NCI-H2107 (cell line): ENCODE measurements around the gene ANK3.

Experiments
- DNase-seq: peaks from one replicate; lab custom pipeline; 2025; lab: John Stamatoyannopoulos, UW

Gene ANK3

DNA sequence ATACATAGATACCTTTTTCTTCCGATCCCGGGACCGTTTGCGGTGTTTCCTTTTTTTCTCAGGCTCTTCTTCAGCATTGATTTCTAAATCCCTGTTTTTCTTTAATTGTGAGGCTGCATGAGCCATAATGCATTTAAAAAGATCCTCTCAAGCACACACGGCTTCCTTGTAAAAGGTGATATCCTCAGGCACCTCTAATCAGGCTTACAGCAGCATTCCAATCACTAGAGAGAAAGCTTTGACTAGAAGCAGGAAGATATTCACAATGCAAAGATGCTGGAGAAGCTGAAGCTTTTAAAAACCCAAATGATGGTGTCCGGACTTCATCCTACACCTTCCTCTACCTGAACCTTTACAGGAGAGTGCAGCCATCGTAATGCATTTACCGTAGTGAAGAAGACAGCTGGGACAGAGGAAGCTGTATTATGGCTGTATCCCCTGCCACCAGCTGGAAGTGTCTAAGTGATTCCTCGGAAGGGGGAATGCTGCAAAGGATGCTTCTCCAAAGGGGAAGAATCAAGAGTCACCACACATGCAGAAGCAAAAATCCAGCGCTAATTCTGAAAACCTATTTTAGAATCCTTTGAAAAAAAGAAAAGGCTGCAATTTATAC lies at the start of gene ANK3:
Gene ANK3, minus strand, starts transcription at position 463 of the 613 bp plus-strand sequence. Its CDS starts 337 bp downstream, at position 126.
- DNase-seq: no peak

DNA sequence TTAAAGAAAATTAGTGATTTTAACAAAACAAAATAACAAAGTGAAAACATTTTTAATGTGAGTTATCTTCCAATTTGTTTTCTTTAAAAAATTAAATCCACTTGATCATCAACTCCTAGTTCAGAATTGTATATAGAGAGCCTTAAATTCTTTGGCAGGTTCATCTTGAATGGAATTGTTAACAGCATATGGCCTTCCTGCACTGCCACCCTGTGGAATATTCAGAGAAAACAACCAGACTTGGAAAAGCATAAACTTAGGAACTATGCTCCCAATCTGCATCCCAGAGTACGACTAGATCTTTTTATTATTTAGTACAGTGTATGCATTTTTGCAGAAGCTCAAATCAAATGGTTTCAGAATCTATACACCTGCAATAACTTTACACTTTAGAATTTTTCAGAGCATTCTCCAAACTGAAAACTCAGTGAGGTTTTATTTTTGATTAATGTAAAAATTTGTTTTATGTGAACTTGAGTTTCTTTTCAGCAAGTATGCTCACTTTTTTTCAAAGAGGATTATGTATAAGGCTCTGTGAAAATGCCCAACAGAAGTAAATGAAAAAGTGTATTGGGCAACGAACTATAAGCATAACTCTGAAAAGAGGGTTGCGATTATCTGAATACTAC lies 44.9 kb upstream of the ANK3 start:
- DNase-seq: no peak

DNA sequence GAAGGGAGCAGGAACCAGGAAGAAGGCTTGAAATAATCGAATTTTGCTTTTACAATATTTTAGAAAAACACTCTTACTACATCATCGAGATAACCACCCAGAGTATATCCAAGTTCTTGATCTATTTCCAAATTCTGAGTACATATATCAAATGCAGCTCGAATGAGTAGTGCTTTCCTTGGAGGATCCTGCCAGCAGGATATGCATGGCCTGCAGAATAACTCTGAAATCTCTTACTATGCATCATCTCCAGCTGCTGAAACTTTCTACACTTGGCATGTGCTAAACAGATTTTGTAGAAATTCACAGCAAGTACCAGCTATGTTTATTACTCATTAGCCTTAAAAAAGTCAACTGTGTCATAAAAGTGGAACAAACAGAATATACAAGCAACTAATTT lies 44.0 kb upstream of the ANK3 start:
- no peak for DNase-seq

DNA sequence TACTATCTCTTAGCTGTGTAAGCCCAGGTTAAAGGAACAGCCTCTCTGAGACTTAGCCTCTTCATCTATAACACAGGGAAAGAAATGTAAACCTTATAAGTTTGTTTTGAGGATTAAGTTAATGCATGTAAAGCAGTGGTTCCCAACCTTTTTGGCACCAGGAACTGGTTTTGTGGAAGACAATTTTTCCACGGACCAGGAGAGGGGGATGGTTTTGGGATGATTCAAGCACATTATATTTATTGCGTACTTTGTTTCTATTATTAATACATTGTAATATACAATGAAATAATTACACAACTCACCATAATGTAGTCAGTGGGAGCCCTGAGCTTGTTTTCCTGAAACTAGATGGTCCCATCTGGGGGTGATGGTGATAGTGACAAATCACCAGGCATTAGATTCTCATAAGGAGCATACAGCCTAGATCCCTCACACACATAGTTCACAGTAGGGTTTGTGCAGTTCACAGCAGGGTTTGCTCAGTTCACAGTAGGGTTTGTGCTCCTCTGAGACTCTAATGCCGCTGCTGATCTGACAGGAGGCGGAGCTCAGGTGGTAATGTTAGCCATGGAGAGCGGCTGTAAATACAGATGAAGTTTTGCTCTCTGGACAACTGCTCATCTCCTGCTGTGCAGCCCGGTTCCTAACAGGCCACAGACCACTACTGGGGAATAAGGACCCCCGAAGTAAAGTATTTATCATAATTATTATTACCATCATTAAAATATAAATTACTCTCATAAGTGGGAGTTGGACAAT lies 41.3 kb upstream of the ANK3 start:
- no peak for DNase-seq

DNA sequence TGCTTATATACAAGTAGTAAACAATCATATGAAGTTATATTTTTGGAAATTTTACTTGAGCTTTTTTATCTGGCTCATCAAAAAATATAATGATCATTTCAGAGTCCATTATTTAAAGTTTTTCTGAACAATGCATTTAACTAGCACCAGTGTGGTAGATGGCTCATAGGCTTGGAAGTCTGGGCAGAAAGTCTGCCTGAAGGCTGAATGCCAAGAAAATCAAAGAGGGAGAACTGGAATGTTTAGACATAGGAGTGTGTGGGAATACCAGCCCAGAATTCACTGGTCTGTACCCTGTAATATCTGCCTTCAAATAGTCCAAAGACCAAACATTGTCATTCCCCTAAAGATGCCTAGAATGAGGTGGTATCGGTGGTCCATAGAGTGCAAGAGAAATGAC lies 40.3 kb upstream of the ANK3 start:
- no peak for DNase-seq

DNA sequence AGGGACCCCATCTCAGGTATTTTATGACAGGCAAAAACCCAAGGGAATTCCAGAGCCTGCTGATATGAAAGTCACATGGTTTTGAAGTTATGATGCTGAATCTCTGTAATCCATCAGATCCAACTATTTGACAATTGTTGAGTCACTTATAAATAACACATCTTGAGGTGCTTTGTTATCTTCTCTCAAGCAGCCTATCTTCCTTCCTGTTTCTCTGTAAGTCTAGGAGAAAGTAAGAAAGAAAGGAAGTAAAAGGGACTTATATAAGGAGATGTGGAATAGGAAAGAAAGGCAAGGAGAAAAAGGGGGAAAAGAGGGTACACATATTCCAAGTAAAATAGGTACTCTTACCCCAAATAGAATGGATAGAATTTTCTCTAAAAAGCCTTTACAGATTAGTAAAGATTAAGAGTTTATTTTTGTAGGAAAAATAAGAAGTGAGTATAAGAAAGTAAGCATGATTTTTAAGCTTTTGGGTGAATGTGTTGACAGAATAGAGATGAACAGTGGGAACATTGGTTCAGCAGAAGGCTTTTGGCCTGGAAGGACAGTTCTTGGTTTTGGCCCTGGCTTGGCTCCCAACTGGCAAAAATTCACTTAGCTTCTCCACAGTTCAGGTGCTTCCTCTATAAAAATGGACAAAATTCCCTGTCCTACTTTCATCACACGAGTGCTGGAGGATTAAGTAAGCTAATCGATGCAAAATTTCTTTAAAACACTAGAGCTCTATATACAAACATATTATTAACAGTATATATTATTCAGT lies 39.6 kb upstream of the ANK3 start:
- no peak for DNase-seq

DNA sequence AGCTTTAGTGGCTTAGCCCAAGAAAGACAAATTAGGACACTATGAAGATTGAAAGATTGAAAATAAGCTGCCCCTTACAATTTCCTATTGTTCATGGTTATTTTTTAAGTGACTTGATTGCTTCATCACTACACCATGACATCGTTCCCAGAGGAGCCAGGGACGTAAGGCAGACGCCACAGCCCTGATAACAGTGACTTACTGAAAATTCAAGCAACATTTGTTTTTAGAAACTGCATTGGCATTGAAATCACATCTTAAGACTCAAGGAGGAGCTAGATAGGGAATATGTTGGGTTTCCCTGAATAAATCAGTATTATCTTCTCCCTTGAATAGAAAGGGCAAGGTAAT lies 38.7 kb upstream of the ANK3 start:
- DNase-seq: no peak

DNA sequence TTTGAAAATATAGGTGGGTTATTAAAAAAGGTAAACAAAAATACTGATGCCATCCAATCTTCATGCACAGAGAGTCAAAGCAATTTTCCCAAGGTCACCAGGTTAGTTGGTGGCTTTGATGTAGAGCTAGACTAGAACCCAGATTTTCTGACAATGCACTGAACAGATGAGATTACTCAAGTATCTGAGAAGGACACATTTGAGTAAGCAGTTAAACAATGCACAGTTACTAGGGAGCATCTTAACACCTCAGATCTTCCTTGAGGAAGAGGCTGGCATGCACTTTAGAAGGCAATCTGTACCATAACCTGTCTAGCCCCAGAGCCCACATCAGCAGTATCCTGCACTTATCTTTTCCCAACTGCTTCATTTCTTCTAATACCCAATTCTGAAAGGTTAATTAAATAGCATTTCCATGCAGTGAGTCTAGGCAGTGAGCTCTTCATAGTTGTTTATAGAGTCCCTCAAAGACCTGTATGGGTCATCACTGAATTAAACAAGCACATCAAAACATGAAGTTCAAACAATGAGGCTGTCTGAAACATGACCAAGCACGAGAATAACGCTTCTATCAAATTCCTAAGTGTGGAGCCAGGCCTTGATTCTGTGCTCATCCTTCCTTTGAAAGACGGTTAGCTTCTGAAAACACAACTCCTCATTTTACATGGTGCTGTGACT lies 38.2 kb upstream of the ANK3 start:
- DNase-seq: no peak

DNA sequence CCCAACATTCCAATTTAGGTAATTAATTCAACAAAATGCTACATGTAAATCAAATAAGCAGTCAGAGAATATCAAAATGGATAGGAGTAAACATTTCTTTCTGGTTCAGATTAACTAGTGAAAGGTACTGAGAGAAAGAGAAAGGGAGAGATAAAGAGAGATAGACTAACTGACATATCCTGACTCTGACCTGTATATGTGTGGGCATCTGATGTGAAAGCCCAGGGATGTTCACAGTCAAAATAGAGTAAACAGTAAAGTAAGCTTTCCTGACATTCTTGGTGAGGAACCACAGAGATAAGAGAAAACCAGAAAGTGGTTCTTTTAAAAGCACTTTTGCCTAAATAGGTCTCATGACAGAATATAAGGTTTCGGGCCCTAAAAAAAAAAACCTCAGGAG lies 37.5 kb upstream of the ANK3 start:
- no peak for DNase-seq

DNA sequence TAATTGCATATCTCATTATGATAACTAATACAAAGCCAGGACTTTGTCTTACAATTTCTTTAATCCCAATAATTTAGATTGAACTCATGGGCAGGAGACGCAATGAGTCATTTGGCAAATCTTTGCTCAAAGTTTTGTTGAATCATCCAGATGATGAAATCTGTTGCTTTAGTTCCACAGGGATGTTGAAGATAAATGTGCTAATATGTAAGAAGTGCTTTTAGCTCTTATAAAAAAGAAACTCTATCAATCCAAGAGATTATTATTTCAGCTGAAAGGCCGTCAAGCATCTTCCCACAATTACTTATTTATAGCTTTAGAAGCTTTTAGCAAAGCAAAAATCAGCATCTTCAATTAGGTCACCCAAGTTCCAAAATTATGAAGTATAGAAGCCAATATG lies 36.8 kb upstream of the ANK3 start:
- no peak for DNase-seq

DNA sequence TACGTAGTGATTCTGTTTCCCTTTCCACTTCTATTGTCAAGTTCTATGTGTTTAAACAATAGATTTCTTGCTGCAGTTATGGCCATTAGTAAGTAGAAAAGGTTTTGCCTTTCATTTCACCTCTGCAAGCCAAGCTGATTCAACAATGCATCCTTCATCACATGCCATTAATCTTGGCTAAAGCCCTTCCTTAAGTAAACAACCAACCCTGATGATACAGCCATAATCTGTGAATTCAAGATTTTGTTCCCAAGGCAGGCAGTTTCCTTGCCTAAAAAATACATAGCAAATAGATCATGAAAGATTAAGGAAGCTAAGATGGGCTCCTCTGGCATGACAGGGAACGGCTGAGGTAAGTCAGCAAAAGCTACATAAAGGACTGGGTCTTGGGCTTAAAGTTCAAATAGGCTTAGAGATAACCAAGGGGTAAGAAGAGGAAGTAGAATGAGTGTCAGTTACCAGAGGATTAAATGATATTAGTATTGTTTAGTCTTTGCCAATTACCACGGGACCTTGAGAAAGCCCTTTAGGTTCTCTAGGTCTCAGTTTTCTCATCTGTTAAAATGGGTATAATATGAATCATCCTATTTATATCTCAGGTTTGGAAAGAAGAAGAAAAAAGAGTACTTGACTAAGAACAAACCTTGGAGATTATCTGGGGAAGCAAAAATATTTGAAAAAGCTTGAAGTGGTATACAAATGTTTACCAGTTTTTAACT lies 35.9 kb upstream of the ANK3 start:
- no peak for DNase-seq

DNA sequence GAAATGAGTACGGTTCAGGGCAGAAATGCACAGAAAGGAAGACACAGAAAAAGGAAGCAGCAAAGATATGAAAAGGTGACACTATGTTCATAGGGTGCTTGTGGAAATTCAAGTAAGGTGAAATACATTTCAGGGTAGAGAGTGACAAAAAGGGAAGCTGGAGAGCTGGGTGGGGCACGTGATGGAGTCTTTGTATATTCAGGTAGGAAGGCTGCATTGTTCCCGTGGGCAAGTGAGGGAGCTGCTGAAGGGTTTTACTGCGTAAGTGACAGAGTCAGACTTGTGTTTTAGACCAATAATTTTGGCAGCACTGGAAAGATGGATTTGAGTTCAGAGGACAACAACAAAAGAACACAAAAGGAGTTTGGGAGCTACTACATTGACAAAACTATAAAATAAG lies 35.3 kb upstream of the ANK3 start:
- DNase-seq: no peak

DNA sequence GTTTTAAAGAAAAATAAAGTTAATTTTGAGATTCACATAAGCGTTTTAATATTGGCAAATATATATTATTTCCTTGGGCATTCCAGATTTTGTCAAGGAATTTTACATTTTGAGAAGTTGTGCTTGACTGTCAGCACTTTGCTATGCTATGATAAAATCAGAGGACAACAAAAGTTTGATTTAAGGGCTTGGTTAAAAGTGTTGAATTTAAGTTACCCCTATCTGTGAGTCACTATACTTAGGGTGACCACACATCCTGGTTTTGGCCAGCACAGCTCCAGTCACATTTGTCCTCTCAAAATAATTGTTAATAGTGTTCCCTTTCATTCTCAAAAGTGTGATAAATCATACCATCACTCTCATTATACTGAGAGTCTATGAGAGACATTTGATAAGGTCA lies 34.2 kb upstream of the ANK3 start:
- no peak for DNase-seq

DNA sequence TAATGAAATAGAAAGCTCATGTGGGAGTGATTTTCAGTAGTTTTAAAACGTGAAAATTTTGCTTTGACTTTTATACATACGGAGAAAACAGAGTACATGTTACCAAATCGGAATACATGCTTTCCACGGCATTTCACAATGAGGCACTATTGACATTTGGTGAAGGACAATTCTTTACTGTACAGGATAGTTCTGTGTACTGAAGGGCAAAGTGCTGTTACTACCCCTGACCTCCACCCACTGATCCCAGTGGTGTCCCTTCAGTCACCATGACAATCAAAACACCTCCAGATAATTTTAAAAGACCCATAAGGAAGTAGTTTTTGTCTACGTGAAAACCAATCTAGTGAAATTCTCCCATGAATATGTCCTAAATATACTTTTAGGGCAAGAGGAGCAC lies 33.1 kb upstream of the ANK3 start:
- no peak for DNase-seq

DNA sequence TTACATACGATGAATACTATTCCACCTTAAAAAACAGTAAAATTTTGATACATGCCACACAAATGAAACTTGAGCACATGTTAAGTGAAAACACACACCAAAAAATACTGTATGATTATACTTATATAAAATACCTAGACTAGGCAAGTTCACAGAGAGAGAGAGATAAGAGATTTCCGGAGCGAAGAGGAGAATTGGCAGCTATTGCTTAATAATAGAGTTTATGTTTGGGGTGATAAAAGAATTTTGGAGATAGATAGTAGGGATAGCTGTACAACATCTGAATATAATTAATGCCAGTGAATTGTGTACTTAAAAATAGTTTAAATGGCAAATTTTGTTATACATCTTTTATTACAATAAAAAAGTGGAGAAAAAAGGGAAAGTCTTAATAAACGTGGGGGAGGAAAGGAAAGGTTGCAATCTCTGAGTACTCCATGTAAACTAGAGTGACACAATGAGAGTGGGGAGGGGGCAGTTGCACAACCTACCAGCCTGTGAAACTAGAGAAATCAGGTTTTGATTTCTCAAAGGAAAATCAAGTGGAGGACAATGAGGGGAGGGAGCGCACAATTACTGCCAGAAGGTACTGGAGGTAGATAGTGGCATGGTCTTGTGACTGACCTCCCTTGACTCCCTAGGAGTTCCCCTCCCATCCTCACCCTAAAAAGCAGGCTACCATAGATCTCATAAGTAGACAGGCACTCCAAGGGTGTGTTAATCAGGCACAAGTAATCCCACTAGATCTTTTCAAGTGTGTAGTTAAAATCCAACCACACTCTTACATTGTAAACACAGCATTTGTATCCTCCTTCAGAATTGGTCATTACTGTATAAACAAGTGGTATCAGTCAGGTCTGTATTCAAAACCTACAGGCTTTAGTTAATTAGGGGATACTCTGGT lies 31.6 kb upstream of the ANK3 start:
- no peak for DNase-seq

DNA sequence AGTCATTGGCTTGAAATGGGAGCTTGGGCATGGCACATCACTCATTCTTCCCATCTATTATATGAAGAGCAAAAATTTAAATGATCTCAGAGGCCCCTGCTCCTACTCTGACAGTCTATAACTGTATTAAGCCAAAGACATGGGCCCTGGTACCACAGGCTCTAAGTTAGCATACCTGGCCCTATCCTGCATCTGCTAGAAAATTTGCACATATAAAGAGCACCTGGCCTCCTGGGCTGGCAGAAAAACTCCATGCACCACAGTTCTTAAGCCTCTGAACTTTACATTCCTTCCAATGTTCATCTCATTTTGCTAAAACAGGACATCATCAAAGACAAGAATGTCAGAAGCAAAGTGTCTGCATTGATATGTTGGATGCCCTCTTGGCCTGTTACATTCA lies 29.6 kb upstream of the ANK3 start:
- no peak for DNase-seq

DNA sequence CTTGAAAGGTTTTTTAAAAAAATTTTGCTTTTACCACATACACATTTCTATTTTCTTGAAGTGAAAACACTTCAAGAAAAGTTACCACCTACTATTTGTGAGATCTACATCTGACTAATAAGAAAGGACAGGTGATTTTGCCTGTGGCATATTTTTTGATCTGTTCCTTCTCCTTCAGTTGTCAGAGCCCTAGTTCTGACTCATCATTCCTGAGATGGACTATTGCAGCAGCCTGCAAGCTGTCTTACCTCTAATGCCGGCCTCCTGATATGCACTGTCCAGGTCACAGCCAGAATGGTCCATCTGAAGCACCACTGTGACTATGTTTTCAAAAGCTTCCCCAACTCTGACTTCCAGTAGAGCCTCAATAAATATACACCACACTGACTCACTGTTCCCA lies 28.2 kb upstream of the ANK3 start:
- no peak for DNase-seq

DNA sequence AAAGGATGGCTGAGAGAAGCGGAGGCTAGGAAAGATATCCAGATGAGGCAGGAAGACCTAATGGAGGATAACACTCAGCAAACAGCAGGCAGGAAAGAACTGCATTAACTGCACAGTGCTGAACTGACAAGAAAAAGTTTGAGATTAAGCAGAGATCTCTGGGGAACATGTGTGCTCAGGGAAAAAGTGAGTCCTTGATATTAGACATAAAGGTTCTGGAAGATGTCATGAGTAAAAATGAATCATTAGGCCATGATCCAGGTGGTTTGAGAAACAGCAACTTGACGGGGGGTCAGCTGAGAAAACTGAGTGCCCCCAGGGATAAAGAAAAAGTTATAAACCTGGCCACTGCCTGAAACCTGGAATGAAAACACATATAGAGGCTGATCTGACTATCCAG lies 27.3 kb upstream of the ANK3 start:
- no peak for DNase-seq

DNA sequence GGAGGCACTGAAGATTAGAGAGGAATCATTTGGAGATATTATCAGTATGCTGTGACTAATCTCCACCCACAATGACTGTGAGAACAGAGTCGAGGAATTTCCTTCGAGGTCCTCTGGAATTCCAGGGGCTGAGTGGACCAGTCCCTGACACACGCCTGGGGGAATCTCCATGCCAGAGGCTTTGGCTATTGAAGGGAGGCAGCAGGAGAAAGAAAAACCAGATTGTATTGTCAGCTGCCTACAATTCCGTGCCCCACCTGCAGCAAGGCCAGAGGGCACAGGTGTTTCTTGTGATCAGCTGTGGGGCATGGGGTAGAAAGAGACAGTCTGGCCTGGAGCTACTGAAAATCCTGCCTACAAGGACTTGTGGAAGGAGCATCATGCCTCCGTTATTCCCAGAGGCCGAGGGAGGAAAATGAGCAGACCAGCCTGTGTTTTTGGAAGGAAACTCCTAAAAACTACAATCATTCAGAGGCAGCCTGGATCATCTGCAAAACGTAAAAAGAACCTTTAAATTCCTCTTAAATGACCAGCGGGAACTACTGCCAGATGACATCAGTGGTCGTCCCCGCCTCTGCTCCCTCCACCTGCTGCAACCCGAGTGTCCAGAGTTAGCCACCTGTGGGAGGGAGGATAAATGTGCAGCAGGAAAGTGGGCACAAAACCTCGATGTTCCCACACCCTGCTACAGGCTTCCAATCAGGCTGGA lies 25.4 kb upstream of the ANK3 start:
- DNase-seq: no peak

DNA sequence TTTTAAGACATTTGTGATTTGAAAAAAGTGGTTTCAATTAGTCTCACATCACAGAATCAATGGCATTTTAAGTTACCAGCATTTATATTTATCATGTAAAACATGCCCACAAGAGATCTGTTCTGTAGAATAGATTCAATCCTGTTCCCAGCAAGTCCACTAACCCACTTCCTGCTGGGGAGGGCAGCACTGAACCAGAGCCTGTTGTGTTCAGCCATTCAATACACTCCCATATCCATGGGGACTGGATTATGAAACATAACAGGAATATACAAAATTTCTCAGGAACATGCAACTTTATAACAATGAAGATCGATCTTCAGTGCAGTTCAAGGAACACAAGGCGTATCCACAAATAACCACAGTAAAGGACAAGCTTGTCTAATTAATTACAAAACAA lies 24.4 kb upstream of the ANK3 start:
- no peak for DNase-seq
